CD1c-positive myeloid dendritic cell (primary cell): Measurements from ENCODE around the gene CARS1.

ENCODE experiments used
- DNase-seq: peaks from one replicate; pipeline ENCODE4 v3.0.0-alpha.2; 2016; ENCODE audit errors: extremely low spot score

The CARS1 gene

GRCh38 chr11:3009481-3009880 is 47.7 kb downstream of the CARS1 start:
- DNase-seq = no peak

GRCh38 chr11:3008746-3009336 is 48.4 kb downstream of the CARS1 start:
- DNase-seq = no peak

- DNase-seq = no peak
These were observed 49.7 kb downstream of the CARS1 start for GRCh38 chr11:3007404-3008010.

- no peak for DNase-seq
These were observed 50.5 kb downstream of the CARS1 start for GRCh38 chr11:3006505-3007260.

- DNase-seq = no peak
These were observed 52.7 kb downstream of the CARS1 start for GRCh38 chr11:3004481-3004880.

GRCh38 chr11:3003396-3004231 is 53.6 kb downstream of the CARS1 start:
- no peak for DNase-seq

GRCh38 chr11:3002871-3003270 is 54.4 kb downstream of the CARS1 start:
- no peak for DNase-seq

GRCh38 chr11:3002351-3002861 is 54.8 kb downstream of the CARS1 start:
- DNase-seq = peak; percentile 12

GRCh38 chr11:3001496-3001895 is 55.7 kb downstream of the CARS1 start:
- no peak for DNase-seq

GRCh38 chr11:3000032-3000961 is 56.9 kb downstream of the CARS1 start:
- no peak for DNase-seq

GRCh38 chr11:2999464-2999998 is 57.7 kb downstream of the CARS1 start:
- DNase-seq = no peak

- no peak for DNase-seq
These were observed 59.0 kb downstream of the CARS1 start for GRCh38 chr11:2998073-2998850.

- no peak for DNase-seq
These were observed 59.8 kb downstream of the CARS1 start for GRCh38 chr11:2997406-2997805.

- DNase-seq = no peak
These were observed 60.2 kb downstream of the CARS1 start for GRCh38 chr11:2996976-2997375.

- no peak for DNase-seq
These were observed 61.2 kb downstream of the CARS1 start for GRCh38 chr11:2995893-2996554.

GRCh38 chr11:2995031-2995561 is 62.1 kb downstream of the CARS1 start:
- DNase-seq = no peak

- DNase-seq = no peak
These were observed 62.9 kb downstream of the CARS1 start for GRCh38 chr11:2994336-2994730.

GRCh38 chr11:2992997-2993325 is 64.3 kb downstream of the CARS1 start:
- DNase-seq = no peak
